H54 (cell line): ENCODE measurements around the gene SPHK1.

Experiments used
- DNase-seq: peaks from one replicate; pipeline ENCODE4 v3.0.0; 2011; ENCODE audit warnings: low spot score, mixed read lengths; ENCODE audit not compliant: insufficient read length
- FAIRE-seq: peaks from 3 replicates; lab custom pipeline; 2011; peaks lifted over from hg19 to GRCh38; lab: Jason Lieb, UNC
- POLR2A ChIP-seq: IDR thresholded peaks from 2 replicates; pipeline ENCODE4 v1.6.1; 2011; ENCODE audit warnings: low read depth, mild to moderate bottlenecking, low read length

The SPHK1 gene

GRCh38 chr17:76384987-76385891 is 830 bp downstream of the SPHK1 start:
- FAIRE-seq, result no peak
- DNase-seq, result peak; percentile 77
- TF ChIP-seq POLR2A, result 0 out of 2 replicates have a peak, but pooled peaks have one; percentile 25

- TF ChIP-seq POLR2A, result no peak
- DNase-seq, result peak; percentile 91
- no peak for FAIRE-seq
These were observed 1.7 kb downstream of the SPHK1 start for GRCh38 chr17:76385892-76386786.

- no peak for TF ChIP-seq POLR2A
- no peak for FAIRE-seq
These were observed 2.8 kb downstream of the SPHK1 start for GRCh38 chr17:76386966-76387765.

DNA sequence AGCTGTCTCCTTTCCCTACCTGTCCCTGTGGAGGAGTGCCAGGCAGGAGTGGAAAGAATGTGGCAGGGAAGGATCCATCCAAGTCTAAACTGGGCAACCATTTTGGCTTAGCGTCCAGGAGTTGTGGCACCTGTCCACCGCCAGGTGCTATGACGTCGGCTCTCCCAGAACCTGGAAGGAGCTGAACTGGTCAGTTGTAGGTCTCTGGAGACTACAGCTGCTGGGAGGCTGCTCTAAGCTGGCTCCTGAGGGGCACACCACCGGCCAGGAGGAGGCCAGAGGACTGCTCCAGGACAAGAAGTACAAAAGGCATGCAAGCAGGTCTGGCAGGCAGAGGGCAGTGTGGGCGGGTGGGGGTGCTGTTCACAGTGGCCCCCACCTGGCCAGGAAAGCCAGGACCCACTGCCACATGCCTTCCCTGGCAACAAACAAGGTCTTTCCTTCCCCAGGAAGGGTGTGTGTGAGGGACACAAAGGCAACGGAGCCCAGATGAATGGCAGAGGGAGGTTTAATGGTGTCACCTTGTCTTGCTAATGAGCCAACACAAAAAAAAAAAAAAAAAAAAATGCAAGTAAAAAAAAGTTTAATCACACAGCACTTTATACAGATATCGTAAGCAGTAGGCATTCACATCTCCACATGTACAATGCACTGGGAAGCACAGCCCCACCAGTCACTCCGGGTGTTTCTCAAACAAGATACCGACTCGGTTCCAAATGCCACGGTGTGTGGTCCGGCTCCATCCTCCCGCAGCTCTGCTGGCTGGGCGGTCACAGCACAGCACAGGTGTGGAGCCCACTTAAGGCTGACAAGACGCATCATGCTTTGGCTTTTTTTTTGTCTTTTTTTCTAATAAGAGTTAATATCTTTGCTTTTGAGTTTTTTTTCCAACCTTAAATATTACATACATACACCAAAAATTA is 4.8 kb downstream of the SPHK1 start:
- DNase-seq (no peak), FAIRE-seq (no peak)

More at GRCh38 chr17:76386966-76387765, 2.8 kb downstream of the SPHK1 start:
- DNase-seq, result no peak

GRCh38 chr17:76390003-76390421 is 5.6 kb downstream of the SPHK1 start:
- FAIRE-seq (no peak), DNase-seq (no peak)
- TF ChIP-seq POLR2A, result no peak

More for the DNA sequence above, 4.8 kb downstream of the SPHK1 start:
- TF ChIP-seq POLR2A, result no peak

DNA sequence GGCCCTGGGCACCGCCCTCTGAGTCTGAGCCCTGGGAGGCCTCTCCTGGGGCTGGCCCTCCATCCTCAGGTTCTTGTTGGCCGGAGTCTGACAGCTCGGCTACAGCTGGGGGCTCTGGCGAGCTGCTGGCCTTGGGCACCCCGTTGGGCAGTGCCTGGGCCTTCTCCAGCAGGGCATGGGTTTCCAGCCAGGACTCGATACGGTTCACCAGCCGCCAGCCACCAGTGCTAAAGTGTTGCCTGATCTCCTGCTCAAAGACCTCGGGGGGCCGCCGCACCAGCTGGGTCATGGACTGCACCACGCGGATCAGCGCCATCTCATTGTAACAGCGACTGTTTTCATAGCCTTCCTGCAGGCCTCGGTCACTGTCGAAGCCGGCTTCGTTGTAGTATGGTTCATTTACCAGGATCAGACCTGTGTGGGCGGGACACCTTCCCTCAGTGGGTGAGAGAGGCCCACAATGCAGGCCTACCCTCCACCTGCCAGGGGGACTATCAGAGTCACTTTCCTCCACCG is 6.8 kb downstream of the SPHK1 start:
- FAIRE-seq (no peak), DNase-seq (no peak)
- TF ChIP-seq POLR2A, result no peak

DNA sequence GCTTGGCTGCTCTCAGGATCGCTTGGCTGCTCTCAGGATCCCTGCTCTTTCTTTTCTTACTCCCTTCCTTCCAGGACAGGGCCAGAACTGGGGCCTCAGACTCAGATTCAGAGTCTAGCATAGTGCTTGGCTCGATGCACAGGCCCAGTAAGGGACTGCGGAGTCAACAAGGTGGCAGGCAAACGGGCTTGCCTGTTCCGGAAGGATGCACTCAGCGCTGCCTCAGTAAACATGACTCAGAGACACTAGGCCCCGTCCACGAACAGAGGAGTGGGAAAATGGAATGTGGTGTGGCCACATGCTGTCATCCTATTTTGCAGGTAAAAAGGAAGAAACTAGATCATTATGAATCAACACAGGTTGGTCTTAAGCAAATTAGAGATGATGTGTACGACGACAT is 9.8 kb downstream of the SPHK1 start:
- TF ChIP-seq POLR2A, result no peak
- FAIRE-seq, result no peak
- no peak for DNase-seq

GRCh38 chr17:76395980-76396379 is 11.6 kb downstream of the SPHK1 start:
- no peak for TF ChIP-seq POLR2A
- DNase-seq (no peak), FAIRE-seq (no peak)

DNA sequence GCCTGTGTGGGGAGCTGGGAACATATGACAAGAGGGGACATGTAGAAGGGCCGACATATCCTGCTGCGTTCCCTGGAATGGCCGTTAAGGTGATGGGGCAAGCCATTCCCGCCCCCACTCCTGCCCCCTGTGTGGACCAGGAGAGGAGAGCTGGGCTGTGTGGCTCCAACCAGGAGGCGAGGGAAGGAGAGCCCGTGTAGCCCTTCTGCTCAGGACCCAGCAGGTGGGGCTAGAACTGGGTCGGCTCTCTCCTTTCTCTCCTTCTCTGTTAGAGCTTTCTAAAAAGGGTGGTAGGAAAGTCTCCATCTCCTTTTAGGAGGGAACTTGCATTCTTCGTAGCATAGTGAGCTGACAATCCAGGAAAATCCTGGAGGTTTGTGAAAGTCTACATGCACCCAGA is 12.8 kb downstream of the SPHK1 start:
- TF ChIP-seq POLR2A, result no peak
- no peak for DNase-seq
- no peak for FAIRE-seq

GRCh38 chr17:76397687-76398522 is 13.5 kb downstream of the SPHK1 start:
- no peak for FAIRE-seq
- no peak for TF ChIP-seq POLR2A
- peak; percentile 85 for DNase-seq

- FAIRE-seq, result no peak
- TF ChIP-seq POLR2A, result no peak
- DNase-seq, result no peak
These were observed 14.2 kb downstream of the SPHK1 start for GRCh38 chr17:76398523-76399174.
